Adrenal gland (tissue), 12 donors: Measurements from ENCODE around the gene COL5A1. TPM values are rescaled to one million over a fixed set of nuclear protein-coding genes. Genes with fewer than 3 reads are reported as not detected.
A peak's percentile ranks its signal among the peaks of the same experiment; 100 is the strongest.

Experiments used
- DNase-seq, 7 donors: peaks; one replicate each; pipeline ENCODE4 v3.0.0-alpha.2; 2019 to 2020
- H3K27ac ChIP-seq, 5 donors: fragments of 200-600 bp; sonication (generic) in 4 of 5; 1 replicate in 3 of 5; 2 replicates in 2 of 5; pipeline versions ENCODE4 v1.5.1 to v1.8.0; 2016 to 2020; ENCODE audit warnings: mild to moderate bottlenecking in 1 of 5
- H3K27me3 ChIP-seq: fragments of 200-600 bp; 2 replicates; pipeline ENCODE4 v1.8.0; 2021
- H3K36me3 ChIP-seq, 2 donors: fragments of 200-600 bp; replicated peaks in 1 of 2; 1 replicate in 1 of 2; 2 replicates in 1 of 2; pipeline versions ENCODE4 v1.5.1 to v1.8.0; 2018 to 2022
- H3K4me1 ChIP-seq, 2 donors: fragments of 200-600 bp; replicated peaks in 1 of 2; 1 replicate in 1 of 2; 2 replicates in 1 of 2; pipeline versions ENCODE4 v1.5.1 to v1.8.0; 2018 to 2021
- H3K4me3 ChIP-seq, 4 donors: fragments of 200-600 bp; sonication (generic) in 3 of 4; one replicate each; pipeline ENCODE4 v1.5.1; 2016 to 2018
- H3K9me3 ChIP-seq, 3 donors: fragments of 200-600 bp; sonication (generic) in 1 of 3; replicated peaks in 1 of 3; 1 replicate in 2 of 3; 2 replicates in 1 of 3; pipeline versions ENCODE4 v1.5.1 to v1.8.0; 2016 to 2021
- POLR2A ChIP-seq, 2 donors: fragments of 450-650 bp; IDR thresholded peaks; one replicate each; pipeline ENCODE4 v1.6.1; 2017; ENCODE audit warnings: antibody characterized with exemption in 2 of 2, mild to moderate bottlenecking in 2 of 2, moderate library complexity in 1 of 2
- WGBS, 4 donors: extraction: QIAGEN DNeasy Blood & Tissue Kit in 2 of 4; methylation state at CpG; one replicate each; pipeline versions ENCODE4 v1.1.5 to v1.1.7; 2013 to 2017; 5-methylcytosine and 5-hydroxymethylcytosine counted together
- intact Hi-C, 2 donors: fragments of 100-400 bp; cut with DNase I; formaldehyde crosslinking; loops; one replicate each; pipeline versions ENCODE4 v1.14.1 to v1.15.0; 2022 to 2023
- polyA plus RNA-seq, 3 donors: library from polyadenylated mRNA; stranded (reverse); fragments of 200-250 nt in 2 of 3; fragments of 350-450 nt in 1 of 3; fragmentation: Illumina TruSeq in 1 of 3; extraction: RNeasy Lipid Tissue Mini Kit (QIAGEN cat#74804) in 1 of 3; gene quantifications; one replicate each; pipeline ENCODE4 v1.2.3, GENCODE V29; 2013 to 2014
- total RNA-seq, 9 donors: library from RNA; depleted of rRNA in 4 of 9; stranded (reverse); fragments of >200 nt in 4 of 9; fragments of 120-200 nt in 1 of 9; fragmentation: NEBNext Ultra II Directional in 1 of 9; extraction: Animal tissue kit (Norgen Biotek cat#: 25700) in 1 of 9; gene quantifications; one replicate each; pipeline versions ENCODE4 v1.1.0 to v1.2.4, GENCODE V29; 2013 to 2023
- TF ChIP-seq, protein P1 (sequence below), 6 experiments: fragments of 450-650 bp in 4 of 6; fragments of 200-600 bp in 2 of 6; sonication (generic) in 1 of 6; IDR thresholded peaks; 1 replicate in 5 of 6; 2 replicates in 1 of 6; pipeline versions ENCODE4 v1.5.1 to v1.8.0; 2016 to 2021; ENCODE audit warnings: antibody characterized with exemption in 6 of 6, mild to moderate bottlenecking in 2 of 6, moderate library complexity in 1 of 6
- donor health status: healthy with polysubstance abuse.
- donor health status: Bipolar disorder and iron deficiency.
- donor health status: DM: yes; HTN: yes; CAD: no.
- donor health status: DM: no; HTN: no; CAD: no.
- donor health status: DM: no; HTN: no; CAD: no.
- donor health status: DM: yes; HTN: yes; CAD: no.

COL5A1 gene
- total and polyA plus RNA-seq, 12 donors: 3.5 to 45.5 (median 29.3) TPM

GRCh38 chr9:134778841-134779411, 137.3 kb downstream of the COL5A1 start:
- 32 to 48% (median 37%) methylated on average over 8 to 17 of the region's 17 CpGs for WGBS, 4 donors
- intact Hi-C loops: loop anchor here (10.0 kb wide), 2 partner anchors 186 to 206 kb away; no protein-coding TSS in a partner anchor
- H3K36me3 ChIP-seq: peaks cover 0 to 13% of the 10 kb centered on the region in 2 donors
- H3K9me3 ChIP-seq: no peaks in the 10 kb centered on the region
- peaks cover 0 to 7% of the 10 kb centered on the region in 2 donors for H3K4me1 ChIP-seq
- DNase-seq: peak; percentile 68 to 93 (median 88)
- H3K27ac ChIP-seq: no peak overlapping the region
- H3K27me3 ChIP-seq: no peaks in the 10 kb centered on the region
- TF ChIP-seq, protein P1, sequence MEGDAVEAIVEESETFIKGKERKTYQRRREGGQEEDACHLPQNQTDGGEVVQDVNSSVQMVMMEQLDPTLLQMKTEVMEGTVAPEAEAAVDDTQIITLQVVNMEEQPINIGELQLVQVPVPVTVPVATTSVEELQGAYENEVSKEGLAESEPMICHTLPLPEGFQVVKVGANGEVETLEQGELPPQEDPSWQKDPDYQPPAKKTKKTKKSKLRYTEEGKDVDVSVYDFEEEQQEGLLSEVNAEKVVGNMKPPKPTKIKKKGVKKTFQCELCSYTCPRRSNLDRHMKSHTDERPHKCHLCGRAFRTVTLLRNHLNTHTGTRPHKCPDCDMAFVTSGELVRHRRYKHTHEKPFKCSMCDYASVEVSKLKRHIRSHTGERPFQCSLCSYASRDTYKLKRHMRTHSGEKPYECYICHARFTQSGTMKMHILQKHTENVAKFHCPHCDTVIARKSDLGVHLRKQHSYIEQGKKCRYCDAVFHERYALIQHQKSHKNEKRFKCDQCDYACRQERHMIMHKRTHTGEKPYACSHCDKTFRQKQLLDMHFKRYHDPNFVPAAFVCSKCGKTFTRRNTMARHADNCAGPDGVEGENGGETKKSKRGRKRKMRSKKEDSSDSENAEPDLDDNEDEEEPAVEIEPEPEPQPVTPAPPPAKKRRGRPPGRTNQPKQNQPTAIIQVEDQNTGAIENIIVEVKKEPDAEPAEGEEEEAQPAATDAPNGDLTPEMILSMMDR (IDR thresholded peaks at IDR 0.05): peak; percentile 47 to 76 (median 64)
- TF ChIP-seq POLR2A (IDR thresholded peaks at IDR 0.05): no peak
- H3K4me3 ChIP-seq: no peak overlapping the region

DNA sequence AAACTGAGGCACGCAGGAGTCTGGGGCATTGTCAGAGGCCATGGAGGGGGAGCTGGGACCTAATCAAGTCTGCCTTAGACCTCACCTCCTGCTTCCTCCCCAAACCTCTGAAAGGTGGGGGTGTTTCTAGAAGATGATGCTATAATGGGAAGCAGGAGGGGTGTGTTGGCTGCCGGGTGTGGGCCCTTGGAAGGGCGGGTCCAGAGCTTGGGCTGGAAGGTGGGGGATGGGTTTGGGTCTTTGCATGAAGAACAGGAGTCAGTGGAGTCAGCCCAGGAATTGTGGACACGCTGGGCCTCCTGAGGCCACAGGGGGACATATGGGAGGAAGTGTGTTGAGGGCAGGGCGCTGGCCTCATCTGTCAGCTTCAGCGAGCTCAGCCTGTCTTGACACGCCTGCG, 138.0 kb downstream of the COL5A1 start:
- no peaks in the 10 kb centered on the region for H3K9me3 ChIP-seq
- no peak overlapping the region for H3K4me3 ChIP-seq
- TF ChIP-seq, protein P1 (IDR thresholded peaks at IDR 0.05): no peak
- no peak for TF ChIP-seq POLR2A (IDR thresholded peaks at IDR 0.05)
- H3K27ac ChIP-seq: no peak overlapping the region
- peaks cover 0 to 7% of the 10 kb centered on the region in 2 donors for H3K4me1 ChIP-seq
- H3K27me3 ChIP-seq: no peaks in the 10 kb centered on the region
- intact Hi-C loops: loop anchor here (10.0 kb wide), 2 partner anchors 185 to 205 kb away; no protein-coding TSS in a partner anchor
- H3K36me3 ChIP-seq: peaks cover 0 to 11% of the 10 kb centered on the region in 2 donors
- 86 to 94% (median 89%) methylated on average over 8 of the region's 8 CpGs for WGBS, 4 donors
- no peak for DNase-seq

- intact Hi-C loops: no loop called here
- Histone ChIP-seq H3K4me1 (peaks cover 0 to 7% of the 10 kb centered on the region in 2 donors), H3K9me3 (no peaks in the 10 kb centered on the region), H3K36me3 (no peaks in the 10 kb centered on the region), H3K4me3 (no peak overlapping the region), H3K27ac (no peak overlapping the region), H3K27me3 (no peaks in the 10 kb centered on the region)
- DNase-seq: peak in 1 of 7 donors; percentile 29
- WGBS, 4 donors: 80 to 95% (median 87%) methylated on average over 13 to 28 of the region's 28 CpGs
- TF ChIP-seq, protein P1 (IDR thresholded peaks at IDR 0.05): peak in 3 of 6 experiments; percentile 11 to 29 (median 26)
- TF ChIP-seq POLR2A (IDR thresholded peaks at IDR 0.05): no peak
Observed at GRCh38 chr9:134781591-134782302, 140.1 kb downstream of the COL5A1 start.

DNA sequence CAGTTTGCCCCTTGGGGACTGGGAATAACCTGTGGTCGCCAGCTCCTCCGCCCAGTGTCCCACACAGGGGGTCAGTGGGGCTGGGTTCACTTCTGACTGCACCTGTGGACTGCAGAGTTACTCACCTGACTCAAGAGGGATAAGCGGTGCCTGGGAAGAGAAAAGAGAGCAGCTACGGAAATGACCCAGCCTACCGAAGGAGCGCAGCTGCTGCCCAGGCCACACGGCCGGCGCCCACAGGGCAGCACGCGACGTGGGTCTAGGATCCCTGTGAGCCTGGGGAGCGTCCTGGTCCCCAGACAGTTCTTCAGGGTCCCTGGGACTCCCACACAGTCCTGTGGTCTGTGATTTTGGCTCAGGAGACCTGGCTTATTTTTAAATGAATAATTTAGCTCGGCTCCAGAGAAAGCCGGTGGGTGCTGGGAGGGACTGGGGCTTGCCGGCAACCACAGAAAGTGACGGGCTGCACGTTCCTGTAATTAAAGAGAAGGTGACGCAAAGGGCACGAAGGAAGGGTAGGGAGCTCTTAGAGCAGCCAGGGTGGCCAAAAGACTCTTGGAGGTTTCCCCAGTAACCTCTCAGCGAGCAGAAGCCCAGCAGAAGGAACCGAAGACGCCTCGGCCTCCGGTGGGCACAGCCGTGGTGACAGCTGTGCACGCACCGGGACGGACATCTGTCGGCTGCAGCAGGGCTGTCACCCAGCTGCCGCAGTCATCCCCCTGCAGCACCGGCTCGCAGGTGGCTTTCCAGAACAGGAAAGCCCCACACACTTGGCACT, 141.5 kb downstream of the COL5A1 start:
- Histone ChIP-seq H3K4me1 (peaks cover 0 to 7% of the 10 kb centered on the region in 2 donors), H3K27me3 (no peaks in the 10 kb centered on the region), H3K27ac (no peak overlapping the region), H3K36me3 (no peaks in the 10 kb centered on the region), H3K9me3 (no peaks in the 10 kb centered on the region), H3K4me3 (no peak overlapping the region)
- intact Hi-C loops: no loop called here
- TF ChIP-seq POLR2A (IDR thresholded peaks at IDR 0.05): no peak
- TF ChIP-seq, protein P1 (IDR thresholded peaks at IDR 0.05): no peak
- DNase-seq: no peak
- WGBS, 4 donors: 81 to 89% (median 87%) methylated on average over 19 to 33 of the region's 33 CpGs
